Peyer's patch (tissue), 4 donors: ENCODE data around the gene LYRM9. TPM values are rescaled to one million over a fixed set of nuclear protein-coding genes. Genes with fewer than 3 reads are reported as not detected.
"Not testable (repeated sequence)": the region's sequence is repeated elsewhere in the genome, so short reads cannot be mapped to it uniquely, and the experiment has no call there.

ENCODE experiments used
- DNase-seq, 3 donors: peaks; one replicate each; pipeline ENCODE4 v3.0.0-alpha.2; 2017 to 2019
- H3K27ac ChIP-seq, 4 donors: fragments of 200-600 bp; sonication (generic); one replicate each; pipeline ENCODE4 v1.5.1; 2016 to 2019
- H3K27me3 ChIP-seq, 2 donors: fragments of 200-600 bp; sonication (generic); one replicate each; pipeline ENCODE4 v1.5.1; 2019
- H3K36me3 ChIP-seq, 3 donors: fragments of 200-600 bp; sonication (generic); one replicate each; pipeline ENCODE4 v1.5.1; 2016 to 2019
- H3K4me1 ChIP-seq, 4 donors: fragments of 200-600 bp; sonication (generic); one replicate each; pipeline ENCODE4 v1.5.1; 2016 to 2019
- H3K4me3 ChIP-seq, 4 donors: fragments of 200-600 bp; sonication (generic); 1 replicate in 3 of 4; 2 replicates in 1 of 4; pipeline ENCODE4 v1.5.1; 2016 to 2019; ENCODE audit warnings: mild to moderate bottlenecking in 1 of 4
- H3K9me3 ChIP-seq, 4 donors: fragments of 200-600 bp; sonication (generic); one replicate each; pipeline ENCODE4 v1.5.1; 2016 to 2019; ENCODE audit warnings: mild to moderate bottlenecking in 1 of 4
- CTCF ChIP-seq, 6 experiments: fragments of 450-650 bp in 4 of 6; fragments of 200-600 bp in 2 of 6; sonication (generic) in 1 of 6; IDR thresholded peaks; one replicate each; pipeline ENCODE4 v1.5.1; 2017 to 2019; ENCODE audit warnings: antibody characterized with exemption in 6 of 6, mild to moderate bottlenecking in 3 of 6, moderate library complexity in 1 of 6
- POLR2A ChIP-seq, 2 donors: fragments of 450-650 bp; IDR thresholded peaks; one replicate each; pipeline ENCODE4 v1.5.1; 2017; ENCODE audit warnings: antibody characterized with exemption in 2 of 2, mild to moderate bottlenecking in 2 of 2, moderate library complexity in 2 of 2
- total RNA-seq, 4 donors: library from RNA; depleted of rRNA; stranded (reverse); fragments of >200 nt; gene quantifications; one replicate each; pipeline ENCODE4 v1.1.0, GENCODE V29; 2016

The LYRM9 gene
- total RNA-seq, 4 donors from 2014 or later: 11.6 to 17.0 (median 15.6) TPM

- no peaks in the 10 kb centered on the region for H3K36me3 ChIP-seq
- H3K9me3 ChIP-seq: no peaks in the 10 kb centered on the region
- peaks cover 0 to 14% (median 4%) of the 10 kb centered on the region in 4 donors for H3K4me1 ChIP-seq
- H3K27me3 ChIP-seq: no peaks in the 10 kb centered on the region
- H3K27ac ChIP-seq: no peak overlapping the region
- H3K4me3 ChIP-seq: no peak overlapping the region
- DNase-seq: no peak
- TF ChIP-seq POLR2A (IDR thresholded peaks at IDR 0.05) (no peak), CTCF (IDR thresholded peaks at IDR 0.05) (no peak)
Observed at GRCh38 chr17:27891841-27892240, 1.3 kb downstream of the LYRM9 start.

GRCh38 chr17:27889711-27890251 lies 3.4 kb downstream of the LYRM9 start:
- Histone ChIP-seq H3K27ac (no peak overlapping the region), H3K36me3 (no peaks in the 10 kb centered on the region), H3K4me3 (no peak overlapping the region), H3K4me1 (peaks cover 0 to 14% (median 4%) of the 10 kb centered on the region in 4 donors), H3K9me3 (no peaks in the 10 kb centered on the region), H3K27me3 (no peaks in the 10 kb centered on the region)
- DNase-seq: no peak
- TF ChIP-seq CTCF (IDR thresholded peaks at IDR 0.05) (no peak), POLR2A (IDR thresholded peaks at IDR 0.05) (no peak)

- H3K4me1 ChIP-seq: peaks cover 0 to 14% (median 1%) of the 10 kb centered on the region in 4 donors
- no peak for DNase-seq
- H3K4me3 ChIP-seq: no peak overlapping the region
- H3K27me3 ChIP-seq: no peaks in the 10 kb centered on the region
- H3K27ac ChIP-seq: no peak overlapping the region
- TF ChIP-seq CTCF (IDR thresholded peaks at IDR 0.05): no peak
- TF ChIP-seq POLR2A (IDR thresholded peaks at IDR 0.05): no peak
- H3K36me3 ChIP-seq: no peaks in the 10 kb centered on the region
- no peaks in the 10 kb centered on the region for H3K9me3 ChIP-seq
Observed at GRCh38 chr17:27888945-27889344, 4.2 kb downstream of the LYRM9 start.

- H3K27me3 ChIP-seq: no peaks in the 10 kb centered on the region
- TF ChIP-seq POLR2A (IDR thresholded peaks at IDR 0.05): no peak
- no peak for DNase-seq
- H3K4me3 ChIP-seq: no peak overlapping the region
- no peaks in the 10 kb centered on the region for H3K36me3 ChIP-seq
- peaks cover 0 to 8% (median 0%) of the 10 kb centered on the region in 4 donors for H3K4me1 ChIP-seq
- H3K27ac ChIP-seq: no peak overlapping the region
- no peaks in the 10 kb centered on the region for H3K9me3 ChIP-seq
Observed at GRCh38 chr17:27888067-27888466, 5.1 kb downstream of the LYRM9 start.

GRCh38 chr17:27886348-27886906 lies 6.7 kb downstream of the LYRM9 start:
- not testable (repeated sequence) for H3K4me1 ChIP-seq, H3K4me3 ChIP-seq, H3K9me3 ChIP-seq, H3K27me3 ChIP-seq, H3K27ac ChIP-seq, H3K36me3 ChIP-seq, DNase-seq

- TF ChIP-seq CTCF (IDR thresholded peaks at IDR 0.05): no peak
- TF ChIP-seq POLR2A (IDR thresholded peaks at IDR 0.05): no peak
- DNase-seq: no peak
Observed at GRCh38 chr17:27882162-27882840, 10.9 kb downstream of the LYRM9 start.

More at GRCh38 chr17:27882162-27882840, 10.9 kb downstream of the LYRM9 start:
- Histone ChIP-seq H3K9me3 (no peaks in the 10 kb centered on the region), H3K4me1 (peaks cover 0 to 5% (median 0%) of the 10 kb centered on the region in 4 donors), H3K4me3 (no peak overlapping the region), H3K36me3 (no peaks in the 10 kb centered on the region), H3K27ac (no peak overlapping the region), H3K27me3 (no peaks in the 10 kb centered on the region)
